GM21619 (cell line): Measurements from ENCODE around the gene ZC3H13.

Experiments used
- ATAC-seq: cut with Tn5 transposase; IDR thresholded peaks from one replicate; pipeline ENCODE4 v1.9.1; 2021; ENCODE audit not compliant: unreplicated experiment

ZC3H13 gene

DNA sequence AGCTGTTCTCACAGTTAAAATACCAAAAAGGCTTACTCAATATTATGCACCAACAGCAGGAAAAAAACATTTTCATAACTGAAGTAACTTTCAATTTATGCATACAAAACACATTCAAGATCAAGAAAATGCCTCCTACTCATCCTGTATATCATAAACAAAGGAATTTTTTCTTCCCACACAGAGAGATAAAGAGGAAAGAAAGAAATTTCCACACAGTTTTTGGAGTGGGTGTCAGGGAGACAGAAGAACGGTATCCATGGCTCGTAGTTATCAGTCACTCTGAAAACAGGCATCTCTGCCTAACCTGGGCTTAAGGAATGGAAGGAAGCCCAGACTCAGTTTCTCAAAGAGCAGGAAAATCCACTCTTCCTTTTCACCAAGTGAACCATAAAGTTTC is 108.6 kb downstream of the ZC3H13 start:
- ATAC-seq, result no peak

DNA sequence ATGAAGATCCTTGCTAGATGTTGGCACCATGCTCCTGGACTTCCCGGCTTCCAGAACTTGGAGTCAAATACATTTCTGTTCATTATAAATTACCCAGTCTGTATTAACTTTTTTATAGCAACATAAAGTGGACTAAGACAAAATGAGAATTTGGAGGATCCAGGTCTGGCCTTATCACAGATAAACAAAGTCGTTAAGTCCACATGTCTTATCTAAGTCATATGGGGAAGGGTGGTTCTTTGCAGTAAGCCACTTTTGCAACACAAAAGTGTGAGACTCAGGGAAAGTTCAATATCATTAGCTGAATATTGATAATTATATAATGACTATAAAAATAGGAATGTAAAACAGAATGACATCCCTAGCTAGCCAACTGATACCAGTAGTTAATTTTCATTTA is 109.4 kb downstream of the ZC3H13 start:
- ATAC-seq, result no peak

DNA sequence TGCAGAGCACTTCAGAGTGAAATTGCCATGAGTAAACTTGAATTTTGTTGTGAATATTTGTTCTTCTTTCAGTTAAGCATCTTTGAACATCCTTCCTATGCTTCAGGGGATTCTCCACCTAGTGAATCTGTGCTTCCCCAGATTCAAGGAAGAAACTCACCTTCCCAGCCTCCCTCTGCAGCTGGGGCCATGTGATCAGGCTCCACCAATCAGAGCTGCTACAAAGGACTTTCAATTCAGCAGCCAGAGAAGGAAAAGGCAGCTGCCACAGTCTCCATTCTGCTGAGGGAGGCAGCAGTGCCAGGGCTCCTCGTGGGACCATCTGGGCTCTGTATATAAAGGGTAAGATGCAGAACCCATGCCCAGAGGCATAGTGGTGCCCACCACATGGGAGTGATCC is 111.3 kb downstream of the ZC3H13 start:
- ATAC-seq, result no peak

DNA sequence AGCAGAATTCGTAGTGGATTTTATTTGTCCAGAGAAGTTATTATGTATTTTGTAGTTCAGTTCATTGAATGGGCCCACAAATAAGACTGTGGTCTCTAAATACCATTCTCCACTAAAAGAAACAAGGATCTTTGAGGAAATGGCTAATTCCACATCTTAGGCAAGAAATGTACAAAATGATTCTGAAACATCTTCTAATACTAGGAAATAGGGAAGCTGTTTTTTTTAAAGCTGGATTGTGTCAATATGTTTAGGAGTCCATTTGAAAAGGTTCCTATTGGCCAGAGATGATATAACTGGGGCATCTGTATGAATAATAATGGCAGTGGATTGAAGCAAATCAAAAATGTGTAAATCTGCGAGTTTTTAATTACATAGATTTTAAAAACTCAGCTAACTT is 112.5 kb downstream of the ZC3H13 start:
- no peak for ATAC-seq

DNA sequence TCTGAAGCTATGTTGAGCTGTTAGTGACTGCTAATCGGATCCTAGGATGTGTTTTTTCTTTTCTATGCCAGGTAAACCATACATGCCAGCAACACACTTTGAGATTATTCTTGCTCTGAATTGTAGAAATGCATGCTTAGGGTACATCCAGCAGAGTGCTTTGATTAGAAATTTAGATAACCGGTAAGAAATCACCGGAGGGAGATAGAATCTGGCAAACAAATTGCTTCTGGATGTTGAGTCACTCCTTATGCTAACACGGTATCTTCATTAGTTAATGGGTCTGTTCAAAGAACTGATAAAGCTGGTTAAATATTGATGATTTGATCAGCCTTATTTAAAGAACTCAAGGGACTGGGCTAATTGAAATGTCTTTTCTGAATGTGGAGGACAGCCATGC is 115.9 kb downstream of the ZC3H13 start:
- ATAC-seq, result no peak

DNA sequence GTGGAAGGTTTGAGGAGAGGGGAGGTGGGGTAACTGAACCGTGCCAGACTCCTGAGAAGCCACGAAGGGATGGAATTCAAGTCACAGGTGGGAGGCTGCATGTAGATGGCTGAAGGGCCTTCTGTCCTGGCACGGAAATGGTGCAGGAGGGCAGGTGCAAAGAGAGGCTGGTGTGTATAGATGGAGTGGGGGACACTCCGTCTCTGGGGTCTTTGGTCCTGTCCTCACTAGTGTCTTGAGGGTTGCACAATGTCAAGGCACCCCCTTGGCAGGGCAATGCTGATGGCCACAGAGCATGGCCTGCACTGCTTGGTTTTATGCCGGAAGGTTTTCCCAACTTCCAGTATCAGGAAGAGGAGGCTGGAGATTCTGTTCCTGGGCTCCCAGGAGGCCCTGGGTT is 118.3 kb downstream of the ZC3H13 start:
- ATAC-seq, result no peak

DNA sequence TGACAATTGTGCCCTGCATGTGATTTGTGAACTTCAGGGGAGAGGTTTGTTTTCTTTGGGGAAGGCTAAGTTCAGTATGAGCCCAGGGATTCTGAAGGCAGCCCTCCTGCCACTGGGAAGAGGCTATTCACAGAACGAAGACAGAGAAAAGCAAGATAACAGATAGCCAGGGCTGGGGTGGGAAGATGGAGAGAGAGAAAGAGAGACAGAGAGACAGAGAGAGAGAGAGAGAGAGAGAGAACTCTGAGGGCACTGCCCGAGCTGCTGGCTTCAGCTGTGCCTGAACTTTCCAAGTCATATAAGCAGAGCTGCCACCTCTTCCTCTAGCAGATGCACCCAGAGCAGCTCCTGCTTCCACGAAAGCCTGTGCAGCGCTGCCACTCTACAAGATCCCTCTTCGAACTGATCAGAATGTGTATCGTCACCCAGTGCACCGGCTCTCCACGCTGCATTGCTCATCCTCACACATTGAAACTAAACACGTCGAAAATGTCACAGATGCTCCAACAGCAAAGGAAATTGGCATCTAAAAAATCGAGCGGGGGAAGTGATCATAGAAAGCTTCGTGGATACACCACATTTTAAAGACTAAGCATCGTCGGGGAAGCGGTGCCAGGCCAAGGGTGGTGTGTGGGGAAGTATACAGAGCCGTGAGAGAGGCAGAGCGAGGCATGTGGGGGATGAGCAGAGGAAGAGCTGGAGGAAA is 119.2 kb downstream of the ZC3H13 start:
- ATAC-seq, result no peak

DNA sequence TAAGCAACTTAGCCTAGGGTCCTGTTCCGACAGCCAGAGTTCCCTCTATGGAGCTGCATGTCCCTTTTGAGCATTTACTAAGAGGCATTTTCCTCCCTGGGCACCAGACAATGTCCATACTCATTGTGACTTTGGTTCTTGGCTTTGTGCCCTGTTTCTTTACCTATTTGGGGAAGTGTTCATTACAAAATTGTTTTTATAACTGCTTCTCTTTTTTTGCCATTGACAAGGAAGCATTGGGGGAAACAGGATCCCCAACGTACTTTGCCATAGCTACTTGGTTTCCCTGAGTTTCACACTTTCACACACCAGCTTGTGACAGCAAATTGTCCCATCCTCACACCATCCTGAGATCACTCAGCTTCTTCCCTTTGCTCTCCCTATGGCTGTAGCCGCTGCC is 119.9 kb downstream of the ZC3H13 start:
- ATAC-seq, result no peak

DNA sequence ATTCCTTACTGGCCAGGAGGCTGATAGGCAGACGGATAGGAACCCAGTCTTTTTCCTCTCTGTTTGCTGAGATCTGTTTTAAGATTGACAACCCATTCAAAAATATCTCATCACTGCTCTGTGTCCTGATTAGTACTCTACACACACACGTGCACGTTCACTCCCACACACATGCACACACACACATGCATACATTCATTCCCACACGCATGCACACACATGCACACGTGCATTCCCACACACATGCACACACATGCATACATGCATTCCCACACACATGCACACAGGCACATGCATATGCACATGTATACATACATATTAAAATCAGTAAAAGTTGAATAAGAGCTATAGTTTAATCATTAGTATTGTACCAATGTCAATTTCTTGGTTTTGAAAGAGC is 120.4 kb downstream of the ZC3H13 start:
- ATAC-seq, result no peak

DNA sequence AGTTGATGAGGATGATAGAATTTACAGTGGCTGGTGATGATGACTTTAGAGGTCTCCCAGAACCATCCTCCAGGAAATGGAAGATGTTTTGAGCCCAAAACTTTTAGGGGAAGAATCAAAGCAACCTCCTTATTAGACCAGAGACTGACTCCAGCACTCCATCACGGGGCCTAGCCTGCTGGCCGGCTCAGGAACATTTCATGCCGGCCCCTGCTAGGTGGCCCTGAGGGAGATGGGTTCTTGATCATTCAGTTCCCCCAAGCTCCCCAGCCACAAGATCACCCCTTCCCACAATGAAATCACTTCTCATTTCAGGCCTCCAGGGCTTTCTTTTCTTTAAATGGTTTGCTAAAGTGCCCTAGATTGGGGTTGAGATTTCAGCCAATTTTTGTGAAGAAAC is 121.3 kb downstream of the ZC3H13 start:
- ATAC-seq, result no peak

DNA sequence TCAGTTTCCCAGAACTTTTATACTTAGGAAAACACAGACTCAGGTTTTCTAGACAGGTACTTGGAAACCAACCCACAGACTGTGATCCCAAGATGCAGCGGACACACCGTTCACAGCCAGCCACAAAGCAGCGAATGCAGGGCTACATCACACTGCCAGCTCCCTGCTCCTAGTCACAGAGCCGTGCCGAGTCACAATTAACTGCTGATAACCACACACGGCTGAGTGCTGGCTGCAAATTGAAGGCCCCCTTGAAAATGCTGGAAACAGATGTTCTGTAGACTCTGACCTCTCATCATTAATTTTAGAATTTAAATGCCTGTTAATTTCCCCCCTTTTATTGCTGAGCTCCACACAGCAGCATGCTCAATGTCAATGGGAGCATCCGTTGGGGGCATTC is 122.4 kb downstream of the ZC3H13 start:
- ATAC-seq, result no peak

DNA sequence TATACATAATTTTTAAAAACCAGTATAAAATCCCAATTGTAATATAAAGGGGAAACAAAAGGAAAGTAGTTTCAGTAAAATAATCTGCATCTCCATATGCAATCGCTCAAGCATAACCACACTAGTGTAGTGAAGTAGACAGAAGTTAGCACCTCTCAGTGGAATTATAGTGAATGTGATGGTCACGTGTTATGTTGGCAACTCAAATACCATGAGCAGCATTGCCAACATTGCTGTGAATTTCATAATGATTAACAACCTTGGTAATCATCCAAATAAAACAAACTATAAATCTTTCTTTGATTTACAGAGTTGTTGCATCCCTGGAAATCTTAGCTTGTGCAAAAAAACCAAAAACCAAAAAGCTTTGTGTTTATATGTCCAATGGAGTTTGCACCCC is 123.7 kb downstream of the ZC3H13 start:
- ATAC-seq, result no peak

DNA sequence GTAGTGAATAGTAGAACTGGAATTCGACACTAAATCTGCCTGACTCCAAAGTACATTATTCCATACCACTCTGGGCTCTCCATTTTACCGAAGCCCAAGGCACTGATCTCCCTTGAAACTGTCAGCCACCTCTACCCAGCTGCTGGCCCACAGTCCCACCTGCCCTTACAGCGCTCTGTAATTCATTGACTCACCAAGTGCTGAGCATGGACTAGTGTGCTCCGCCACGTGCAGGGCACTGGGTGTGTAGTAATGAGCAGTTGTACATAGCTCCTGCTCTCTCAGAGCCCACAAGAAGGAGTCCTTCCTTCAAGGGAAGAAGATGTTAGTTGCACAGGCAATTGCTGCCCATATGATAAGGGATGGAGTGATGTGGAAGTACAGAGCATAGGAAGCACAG is 124.4 kb downstream of the ZC3H13 start:
- no peak for ATAC-seq

DNA sequence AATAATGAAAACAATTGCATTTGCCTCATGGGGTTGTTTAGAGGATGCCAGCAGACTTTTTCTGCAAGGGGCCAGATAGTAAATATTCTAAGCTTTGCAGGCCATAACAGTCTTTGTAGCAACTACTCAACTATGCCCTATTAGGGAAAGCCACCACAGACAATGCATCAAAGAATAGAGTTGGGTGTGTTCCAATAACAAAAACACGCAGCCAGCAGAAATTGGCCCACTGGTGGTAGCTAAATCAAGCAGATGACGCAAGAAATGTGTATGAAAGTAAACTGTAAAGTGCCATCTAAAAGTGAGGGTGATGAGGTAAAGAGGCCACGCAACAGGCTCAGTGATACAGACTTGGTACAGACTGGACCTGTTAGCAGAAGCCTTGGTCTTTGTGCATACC is 125.8 kb downstream of the ZC3H13 start:
- ATAC-seq, result no peak

DNA sequence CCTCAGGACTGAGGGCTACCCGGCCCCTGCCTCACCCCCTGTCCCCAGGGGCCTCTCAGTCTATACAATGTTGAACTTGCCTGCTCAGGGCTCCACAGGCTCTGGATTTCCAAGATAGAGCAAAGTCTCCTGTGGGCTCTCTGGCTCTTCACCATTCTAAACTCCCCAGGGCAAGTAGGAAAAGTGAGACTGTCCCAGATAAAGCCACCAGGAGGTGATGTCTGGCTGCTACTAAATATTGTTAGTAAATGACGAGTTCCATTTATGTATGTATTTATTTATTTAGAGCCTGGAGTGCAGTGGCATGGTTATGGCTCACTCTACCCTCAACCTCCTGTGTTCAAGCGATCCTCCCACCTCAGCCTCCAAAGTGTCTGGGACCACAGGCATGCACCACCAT is 127.4 kb downstream of the ZC3H13 start:
- no peak for ATAC-seq

DNA sequence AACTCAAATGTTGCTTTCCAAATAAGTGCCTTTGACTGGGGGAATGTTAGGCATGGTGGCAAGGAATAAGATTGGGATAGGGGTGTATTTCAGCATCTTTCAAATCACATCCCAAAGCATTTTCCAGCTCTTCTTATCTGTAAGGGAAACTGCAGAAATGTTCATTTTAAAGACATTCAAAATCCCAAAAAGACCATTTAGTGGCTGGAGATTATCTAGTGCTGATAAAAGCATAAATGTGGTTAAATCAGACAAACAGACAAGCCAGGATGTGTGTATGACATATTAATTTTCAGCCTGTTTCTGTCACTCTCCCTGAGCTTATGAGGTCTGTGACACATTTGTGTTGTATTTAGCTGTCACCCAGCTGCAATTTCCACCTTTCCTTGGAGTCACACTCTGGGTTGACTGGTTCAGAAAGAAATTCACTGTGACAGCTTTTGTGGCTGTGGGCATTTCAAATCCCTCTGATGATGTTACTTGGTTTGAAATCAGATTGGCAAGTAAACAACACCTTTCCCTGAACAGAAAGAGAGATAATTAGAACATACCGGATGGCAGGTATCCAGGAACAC is 131.3 kb downstream of the ZC3H13 start:
- no peak for ATAC-seq

DNA sequence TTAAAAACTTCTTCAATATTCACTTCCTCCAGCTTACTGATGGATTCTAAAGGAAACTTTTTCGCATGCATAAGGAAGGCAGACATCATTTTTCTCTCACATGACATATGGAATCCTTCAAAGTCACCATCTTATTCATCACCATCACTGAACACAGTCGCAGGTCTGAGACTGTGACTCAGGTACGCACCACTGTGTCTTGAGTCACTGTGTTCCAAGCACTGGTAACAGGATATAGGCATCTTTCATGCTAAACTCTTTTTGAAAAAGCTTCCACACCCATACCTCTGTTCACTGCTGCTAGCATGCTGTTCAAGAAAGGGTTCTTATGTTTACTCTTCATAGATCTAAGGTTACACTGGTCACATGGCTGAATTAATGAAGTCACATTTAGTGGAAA is 133.9 kb downstream of the ZC3H13 start:
- no peak for ATAC-seq

DNA sequence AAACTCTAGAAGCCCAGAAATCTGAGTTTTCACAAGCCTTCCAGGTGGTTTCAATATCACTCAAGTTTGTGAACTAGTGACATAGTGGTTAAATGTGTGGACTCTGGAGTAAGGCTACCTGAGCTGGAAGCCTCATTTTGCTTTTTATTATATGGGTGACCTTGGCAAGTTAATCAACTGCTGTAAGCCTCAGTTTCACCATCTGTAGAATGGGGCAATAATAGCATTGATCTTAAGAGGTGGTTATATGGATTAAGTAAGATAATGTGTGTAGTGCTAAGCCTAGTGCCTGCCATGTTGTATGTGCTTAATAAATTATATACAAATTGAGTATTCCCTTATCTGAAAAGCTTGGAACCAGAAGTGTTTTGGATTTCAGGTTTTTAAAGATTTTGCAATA is 135.5 kb downstream of the ZC3H13 start:
- ATAC-seq, result no peak

DNA sequence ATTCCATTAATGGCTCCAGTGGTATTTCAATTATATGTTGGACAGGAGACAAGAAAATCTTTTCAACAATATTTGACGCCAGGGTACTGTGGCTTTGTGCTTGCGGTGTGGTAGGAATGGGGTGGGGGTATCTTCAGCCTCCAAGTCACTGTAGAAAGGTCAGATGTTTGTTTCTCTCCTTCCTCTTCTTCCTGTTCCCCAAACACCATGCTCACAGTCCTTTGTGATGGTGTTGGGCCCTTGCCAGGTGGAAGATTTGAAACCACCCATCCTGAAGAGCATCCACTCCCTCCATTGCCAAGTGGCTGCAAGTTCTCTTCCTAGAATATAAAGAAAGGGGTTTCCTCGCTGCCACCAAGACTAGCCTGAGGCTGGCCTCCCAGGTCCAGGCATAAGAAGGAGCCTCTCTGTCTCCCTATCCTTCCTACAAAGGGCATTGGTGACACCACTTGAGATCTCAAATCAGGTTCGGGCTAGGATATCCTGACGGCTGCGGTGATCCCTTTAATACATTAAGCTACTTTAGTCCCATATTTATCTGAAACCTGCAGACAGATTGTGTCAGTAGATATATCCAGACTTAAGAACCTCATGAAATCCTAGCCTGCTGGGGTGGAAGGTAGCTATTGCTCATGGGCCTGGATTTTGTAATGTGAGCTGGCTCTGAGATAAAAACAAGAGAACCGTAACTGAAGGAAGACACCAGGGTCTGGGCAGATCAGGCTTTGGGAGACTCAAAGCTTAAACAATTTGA is 136.7 kb downstream of the ZC3H13 start:
- ATAC-seq, result no peak

DNA sequence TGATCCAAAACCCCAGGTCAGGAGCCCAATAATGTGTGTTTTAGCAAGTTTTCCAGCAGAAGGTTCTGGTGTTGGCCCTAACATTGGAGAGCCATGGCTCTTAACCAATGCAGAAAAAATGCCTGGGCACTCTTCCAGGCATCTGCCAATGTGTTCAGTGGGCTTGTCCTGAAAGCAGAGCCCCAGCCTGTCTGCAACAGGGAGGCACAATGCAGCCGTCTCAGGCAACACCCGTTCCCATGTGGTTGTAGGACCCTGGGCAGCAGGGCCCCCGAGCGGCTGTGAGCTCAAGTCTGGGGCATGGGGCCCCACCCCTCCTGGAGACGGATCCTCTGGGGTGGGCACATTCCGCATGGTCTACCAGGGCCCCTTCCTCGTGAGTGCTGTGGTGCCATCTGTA is 142.9 kb downstream of the ZC3H13 start:
- ATAC-seq, result no peak

DNA sequence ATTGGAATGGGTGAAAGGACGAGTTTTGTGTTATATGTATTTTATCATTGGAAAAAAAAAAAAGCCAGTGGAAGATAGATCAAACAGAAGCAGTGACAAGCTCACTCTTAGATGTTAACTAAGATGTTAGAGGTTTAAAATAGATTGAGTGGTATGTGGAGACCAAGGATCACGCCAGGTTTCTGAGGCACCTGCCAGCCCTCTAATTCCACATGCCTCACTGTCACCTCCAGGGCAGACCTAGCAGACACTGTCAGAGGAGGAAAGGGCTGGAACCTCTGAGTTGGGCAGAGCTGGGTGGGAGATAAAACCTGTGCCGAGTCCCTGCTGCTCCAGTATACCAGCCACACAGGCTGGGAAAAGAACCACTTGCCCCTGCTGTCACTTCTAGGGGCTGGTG is 143.5 kb downstream of the ZC3H13 start:
- ATAC-seq, result no peak

DNA sequence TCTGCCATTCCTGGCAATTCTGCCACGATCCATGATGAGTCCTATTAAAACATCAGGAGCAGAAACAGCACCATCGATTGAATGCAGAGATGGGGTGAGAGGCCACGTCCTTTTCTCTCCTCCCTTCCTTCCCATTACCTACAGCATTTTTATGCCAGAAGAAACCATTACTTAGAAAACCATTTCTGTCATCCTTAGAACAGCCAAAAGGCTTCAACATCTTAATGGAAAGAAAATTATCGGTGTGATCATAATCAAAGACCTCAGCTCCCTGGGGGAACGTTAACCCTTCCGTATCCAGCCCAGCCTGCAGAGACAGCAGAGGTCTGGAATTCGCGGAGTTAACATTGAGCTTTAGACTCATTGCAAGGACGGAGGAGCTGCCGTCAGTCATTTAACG is 145.0 kb downstream of the ZC3H13 start:
- ATAC-seq, result no peak
